Activated CD8-positive, alpha-beta memory T cell treated with anti-CD3 and anti-CD28 coated beads, Interleukin-2, amount 50 U/mL, for 4 hours (primary cell): ENCODE measurements around the gene GOPC.
"Not testable (repeated sequence)": the region's sequence is repeated elsewhere in the genome, so short reads cannot be mapped to it uniquely, and the experiment has no call there.

Experiments
- DNase-seq: peaks from one replicate; pipeline ENCODE4 v3.0.0-alpha.2; 2020

Gene GOPC

DNA sequence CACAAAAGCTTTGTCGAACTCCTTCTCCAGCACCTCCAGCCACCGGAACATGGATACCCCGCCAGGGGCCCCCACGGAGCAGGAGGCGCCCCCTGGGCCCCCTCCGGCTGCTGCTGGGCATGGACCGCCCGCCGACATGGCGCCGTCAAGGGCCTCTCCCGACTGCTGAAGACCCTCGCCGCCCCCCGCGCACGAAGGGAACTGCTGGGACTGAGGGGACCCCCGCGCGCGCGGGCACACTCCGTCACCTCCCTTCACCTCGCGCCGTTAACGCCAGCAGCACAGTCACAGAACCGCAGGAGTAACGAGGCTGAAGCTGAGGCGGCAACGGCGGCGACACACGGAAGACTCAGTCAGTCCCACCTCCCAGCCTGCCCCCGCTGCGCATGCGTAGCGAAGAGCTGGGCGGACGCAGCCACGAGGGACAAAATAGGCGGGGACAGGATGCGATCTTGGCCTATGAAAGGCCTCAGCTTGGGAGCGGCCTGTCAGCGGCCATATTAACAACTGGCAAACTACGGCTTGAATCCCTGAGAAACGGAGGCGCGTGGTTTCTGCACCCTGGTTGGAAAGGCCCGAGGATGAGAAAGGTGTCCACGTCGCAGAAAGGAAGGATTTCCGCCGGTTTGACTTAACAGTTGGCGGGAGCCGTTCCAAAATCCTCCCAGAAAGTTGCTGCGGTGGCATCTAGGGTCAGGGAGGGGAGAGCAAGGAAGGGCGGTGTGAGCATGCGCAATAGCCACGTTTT is at the start of gene GOPC:
GOPC (minus strand) TSS at position 361 of the 748 bp plus-strand sequence; CDS start at position 138, 223 bp downstream.
- DNase-seq: peak; percentile 91

DNA sequence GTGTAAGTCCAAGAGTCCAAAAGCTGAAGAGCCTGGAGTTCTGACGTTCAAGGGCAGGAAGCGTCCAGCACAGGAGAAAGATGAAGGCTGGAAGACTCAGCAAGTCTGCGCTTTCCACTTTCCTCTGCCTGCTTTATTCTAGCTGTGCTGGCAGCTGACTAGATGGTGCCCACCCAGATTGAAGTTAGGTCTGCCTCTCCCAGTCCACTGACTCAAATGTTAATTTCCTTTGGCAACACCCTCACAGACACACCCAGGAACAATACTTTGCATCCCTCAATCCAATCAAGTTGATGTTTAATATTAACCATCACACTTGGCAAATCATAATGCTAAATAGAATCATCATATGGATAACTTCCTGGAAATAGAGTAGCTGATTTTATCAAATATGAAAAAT is 49.7 kb upstream of the GOPC start:
- not testable (repeated sequence) for DNase-seq

DNA sequence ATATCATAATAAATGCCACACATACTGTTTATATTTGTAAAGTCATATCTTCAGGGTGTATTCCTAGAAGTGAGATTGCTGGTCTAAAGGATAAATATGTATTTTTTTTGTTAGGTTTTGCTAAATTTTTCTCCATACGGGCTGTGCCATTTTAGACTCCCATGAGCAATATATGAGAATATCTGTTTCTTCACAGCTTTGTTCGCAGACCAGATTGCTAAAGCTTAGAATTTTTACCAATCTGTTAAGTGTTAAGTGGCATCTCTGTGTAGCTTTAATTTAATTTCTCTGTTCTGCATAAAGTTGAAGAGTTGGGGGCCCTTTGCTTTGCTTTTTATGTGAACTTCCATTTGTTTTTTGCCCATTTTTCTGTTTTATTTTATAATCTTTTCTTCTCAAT is 40.7 kb upstream of the GOPC start:
- no peak for DNase-seq

DNA sequence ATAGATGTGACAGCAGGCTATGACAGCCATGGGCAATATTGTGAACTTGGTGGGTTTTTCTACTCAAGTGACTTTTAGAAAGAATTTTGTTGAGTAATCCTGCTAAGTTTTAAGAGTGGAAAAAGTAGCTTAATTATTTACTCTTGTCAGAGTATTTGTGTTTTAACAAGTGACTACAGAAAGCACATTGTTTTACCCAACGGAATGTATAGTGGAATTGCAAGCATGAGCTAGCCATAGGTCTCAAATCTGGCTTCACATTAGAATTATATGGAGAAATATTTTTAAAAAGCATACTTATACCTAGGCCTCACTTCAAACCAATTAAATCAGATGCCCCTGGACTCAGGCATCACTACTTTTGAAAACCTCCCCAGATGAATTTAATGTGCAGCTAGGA is 35.5 kb upstream of the GOPC start:
- DNase-seq: no peak

DNA sequence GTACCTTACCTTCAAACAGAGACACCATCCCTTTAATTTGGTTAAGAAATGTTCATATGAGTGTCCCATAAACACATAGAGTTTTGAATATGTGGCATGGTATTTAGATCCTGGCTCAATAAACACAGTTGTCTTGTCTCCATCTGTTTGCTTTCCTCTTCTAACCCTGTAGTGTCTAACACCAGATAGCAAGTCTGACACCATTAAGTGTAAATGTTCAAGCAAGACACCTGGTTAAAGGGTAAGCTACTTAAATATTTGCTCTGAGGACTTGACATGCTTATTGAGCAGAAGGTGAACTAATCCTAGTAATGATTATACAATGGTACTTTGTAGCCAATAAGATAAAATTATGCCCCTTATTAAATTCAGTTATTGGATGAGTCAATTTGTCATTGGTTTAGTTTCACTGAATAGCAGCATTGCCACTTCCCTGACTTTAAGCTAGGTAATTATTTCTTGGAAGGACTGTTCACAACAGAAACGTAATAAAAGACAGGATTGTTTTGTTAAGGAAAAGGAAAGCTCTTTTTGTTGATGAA is 26.9 kb upstream of the GOPC start:
- DNase-seq: no peak

DNA sequence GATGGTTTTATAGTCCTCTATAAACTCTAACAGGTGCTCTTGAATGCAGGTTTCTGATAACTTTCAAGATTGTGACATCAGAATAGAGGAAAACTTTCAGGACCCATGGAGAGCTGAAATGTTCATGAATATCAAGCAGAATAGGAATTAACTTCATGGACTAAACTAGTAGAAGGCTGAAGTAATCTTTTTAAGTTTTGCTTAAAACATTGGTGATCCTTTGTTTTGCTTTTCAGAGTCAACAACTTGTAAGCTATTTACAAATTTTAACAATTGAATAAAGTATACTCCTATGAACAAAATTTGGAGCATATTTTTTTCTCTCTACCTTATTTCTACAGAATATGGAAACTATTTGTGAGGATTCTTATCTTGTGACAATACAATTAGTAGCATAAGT is 25.2 kb upstream of the GOPC start:
- no peak for DNase-seq

DNA sequence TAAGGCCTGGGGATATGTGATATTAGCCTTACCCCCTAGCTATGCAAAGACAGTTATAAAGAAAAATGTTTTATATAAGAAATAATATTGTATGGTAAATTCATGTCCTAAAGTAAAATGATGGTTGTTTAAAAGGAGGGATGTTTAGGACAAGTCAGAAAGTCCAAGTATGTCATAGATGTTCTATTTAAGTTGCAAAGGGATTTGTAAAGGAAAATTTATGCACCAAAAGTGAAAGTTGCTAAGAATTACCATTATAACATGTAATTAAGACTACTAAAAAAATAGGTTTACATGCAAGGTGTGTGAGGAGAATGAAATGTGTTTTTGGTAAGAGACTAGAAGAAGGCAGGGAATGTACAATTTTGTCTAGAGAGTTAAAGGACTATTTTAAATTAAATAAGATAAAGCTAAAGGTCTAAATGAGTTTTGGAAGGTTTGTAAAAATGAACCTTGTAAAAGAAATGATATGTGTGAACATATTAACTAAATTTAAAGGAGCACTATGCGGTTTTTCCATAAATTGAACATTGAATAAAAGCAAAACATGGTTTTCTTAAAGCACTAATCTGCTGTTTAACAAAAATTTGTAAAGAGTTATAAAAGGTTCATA is 22.7 kb upstream of the GOPC start:
- DNase-seq: no peak

DNA sequence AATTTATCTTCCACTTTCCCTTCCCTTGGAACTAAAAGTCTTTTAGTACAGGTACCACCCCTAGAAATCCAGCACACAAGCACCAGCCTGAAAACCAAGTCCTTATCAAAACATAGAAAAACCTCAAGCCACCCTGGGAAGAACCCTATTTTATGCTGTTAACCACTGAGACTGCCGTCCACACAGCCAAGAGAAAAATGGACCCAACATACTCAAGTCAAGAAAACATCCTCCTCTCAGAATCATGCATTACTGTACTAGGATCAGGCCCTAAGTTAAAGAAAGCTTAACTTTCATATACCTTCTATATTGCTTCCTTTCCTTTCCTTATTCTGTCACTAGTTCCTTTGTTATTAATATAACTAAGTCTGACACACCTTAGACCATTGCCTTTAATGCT is 16.9 kb upstream of the GOPC start:
- no peak for DNase-seq

DNA sequence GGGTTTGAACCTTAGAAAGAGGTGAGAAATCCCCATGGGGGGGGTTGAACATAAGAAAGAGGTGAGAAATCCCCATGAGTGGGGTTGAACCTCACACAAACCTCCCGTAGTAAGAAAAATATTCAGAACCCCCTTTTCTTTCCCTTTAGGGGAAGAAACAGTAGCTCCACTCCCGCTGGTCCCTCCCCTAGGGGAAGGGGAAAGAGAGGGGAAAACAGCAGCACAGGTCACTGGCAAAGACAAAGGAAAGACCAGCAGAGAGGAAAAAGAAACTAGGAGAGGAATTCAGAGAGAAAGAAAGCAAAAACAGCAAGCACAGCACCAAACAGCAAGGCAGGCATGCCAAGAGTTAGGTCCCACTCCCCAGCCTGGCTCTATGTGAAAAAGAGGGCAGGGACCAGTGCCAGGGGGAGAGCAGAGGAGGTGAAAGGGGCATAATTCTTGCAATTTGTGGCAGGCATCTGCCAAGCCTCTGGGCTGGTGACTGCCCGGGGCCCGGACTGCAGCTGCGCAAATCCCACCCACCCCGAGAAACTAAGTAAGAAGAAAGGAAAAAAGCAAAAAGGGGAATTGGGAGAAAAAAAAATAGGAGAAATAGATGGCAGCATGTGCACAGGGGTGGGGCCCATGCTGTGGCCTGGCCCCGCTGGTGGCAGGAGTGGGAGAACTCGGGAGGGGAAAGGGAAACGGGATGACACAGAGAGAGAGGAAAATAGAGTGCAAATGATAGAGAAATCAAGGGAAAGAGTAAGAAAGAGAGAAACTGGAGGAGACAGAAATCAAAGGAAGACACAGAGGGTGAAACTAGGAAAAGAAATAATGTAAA is 15.1 kb upstream of the GOPC start:
- no peak for DNase-seq

DNA sequence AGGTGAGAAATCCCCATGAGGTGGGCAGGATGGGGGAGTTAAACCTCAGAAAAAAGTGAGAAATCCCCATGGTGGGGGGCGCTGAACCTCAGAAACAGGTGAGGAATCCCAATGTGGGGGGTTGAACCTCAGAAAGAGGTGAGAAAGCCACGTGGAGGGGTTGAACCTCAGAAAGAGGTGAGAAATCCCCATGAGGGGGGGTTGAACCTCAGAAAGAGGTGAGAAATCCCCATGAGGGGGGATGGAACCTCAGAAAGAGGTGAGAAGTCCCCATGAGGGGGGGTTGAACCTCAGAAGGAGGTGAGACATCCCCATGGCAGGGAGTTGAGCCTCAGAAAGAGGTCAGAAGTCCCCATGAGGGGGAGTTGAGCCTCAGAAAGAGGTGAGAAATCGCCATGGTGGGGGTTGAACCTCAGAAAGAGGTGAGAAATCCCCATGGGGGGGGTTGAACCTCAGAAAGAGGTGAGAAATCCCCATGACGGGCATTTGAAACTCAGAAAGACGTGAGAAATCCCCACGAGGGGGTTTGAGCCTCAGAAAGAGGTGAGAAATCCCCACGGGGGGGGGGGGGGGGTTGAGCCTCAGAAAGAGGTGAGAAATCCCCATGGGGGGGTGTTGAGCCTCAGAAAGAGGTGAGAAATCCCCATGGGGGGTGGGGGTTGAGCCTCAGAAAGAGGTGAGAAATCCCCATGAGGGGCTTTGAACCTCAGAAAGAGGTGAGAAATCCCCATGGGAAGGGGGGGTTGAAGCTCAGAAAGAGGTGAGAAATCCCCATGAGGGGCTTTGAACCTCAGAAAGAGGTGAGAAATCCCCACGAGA is 14.3 kb upstream of the GOPC start:
- DNase-seq: peak; percentile 24

DNA sequence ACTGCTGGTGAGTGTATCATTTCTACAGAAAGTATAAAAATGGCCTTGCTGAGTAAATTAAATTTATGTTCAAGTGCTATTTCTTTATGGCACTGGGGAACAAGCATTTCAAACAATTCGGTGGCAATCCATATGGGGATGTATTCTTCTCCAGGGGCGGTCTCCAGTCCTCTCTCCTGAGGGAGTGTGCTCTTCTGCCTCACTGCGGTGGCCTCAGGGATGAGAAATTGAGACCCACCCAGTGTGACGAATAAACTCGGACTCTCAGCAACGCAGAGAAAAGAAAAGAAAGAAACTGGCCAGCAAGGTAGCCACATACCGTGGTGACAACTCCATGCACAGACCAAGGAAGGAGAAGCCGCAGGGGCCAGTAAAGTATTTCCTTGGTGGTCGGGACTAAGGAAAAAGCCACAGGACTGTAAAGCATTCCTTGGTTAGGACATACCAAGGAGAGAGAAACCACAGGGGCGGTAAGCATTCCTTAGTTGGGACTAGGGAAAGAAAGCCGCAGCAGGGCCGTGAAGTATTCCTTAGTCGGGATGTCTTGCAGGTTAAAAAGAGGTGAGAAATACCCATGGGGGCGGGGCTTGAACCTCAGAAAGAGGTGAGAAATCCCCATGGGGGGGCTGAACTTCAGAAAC is 13.6 kb upstream of the GOPC start:
- DNase-seq: no peak

DNA sequence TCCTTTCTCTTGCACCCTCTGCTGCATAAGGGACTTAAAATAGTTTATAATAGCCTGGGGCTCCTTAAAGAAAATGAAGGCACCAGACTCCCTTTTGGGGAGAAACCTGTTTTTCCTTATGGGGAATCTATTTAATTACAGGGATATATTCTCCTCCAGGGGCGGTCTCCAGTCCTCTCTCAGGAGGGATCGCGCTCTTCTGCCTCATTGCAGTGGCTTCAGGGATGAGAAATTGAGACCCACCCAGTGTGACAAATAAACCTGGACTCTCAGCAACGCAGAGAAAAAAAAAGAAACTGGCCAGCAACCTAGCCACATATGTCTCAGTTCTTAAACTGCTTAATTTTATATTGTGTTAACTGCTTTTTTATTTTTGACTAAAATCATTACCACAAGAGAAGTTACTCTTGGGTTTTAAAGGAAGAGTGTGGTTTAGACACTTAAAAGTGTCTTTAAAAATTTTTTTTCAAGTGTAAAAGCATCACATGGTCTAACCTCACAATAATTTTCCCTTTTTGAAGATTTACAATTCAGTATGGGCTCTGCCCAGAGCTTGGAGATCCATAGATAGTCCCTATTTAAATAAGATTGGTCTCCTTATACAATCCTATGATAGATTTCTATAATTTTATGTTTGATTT is 11.7 kb upstream of the GOPC start:
- no peak for DNase-seq

DNA sequence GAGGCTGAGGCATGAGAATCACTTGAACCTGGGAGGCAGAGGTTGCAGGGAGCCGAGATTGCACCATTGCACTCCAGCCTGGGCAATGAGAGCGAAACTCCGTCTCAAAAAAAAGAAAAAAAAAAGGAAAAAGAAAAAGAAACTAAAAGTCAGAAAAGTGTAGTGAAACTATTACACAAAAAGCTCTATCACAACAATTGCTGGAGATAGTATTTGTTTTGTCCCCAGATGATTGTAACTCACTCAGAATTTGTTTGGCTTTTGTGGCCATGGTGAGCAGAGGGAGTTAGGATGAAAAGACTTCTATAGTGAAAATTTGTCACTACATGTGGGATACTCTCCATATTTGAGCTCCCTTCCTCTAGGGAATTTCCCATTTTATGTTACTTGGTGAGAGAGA is 5.2 kb upstream of the GOPC start:
- DNase-seq: no peak

DNA sequence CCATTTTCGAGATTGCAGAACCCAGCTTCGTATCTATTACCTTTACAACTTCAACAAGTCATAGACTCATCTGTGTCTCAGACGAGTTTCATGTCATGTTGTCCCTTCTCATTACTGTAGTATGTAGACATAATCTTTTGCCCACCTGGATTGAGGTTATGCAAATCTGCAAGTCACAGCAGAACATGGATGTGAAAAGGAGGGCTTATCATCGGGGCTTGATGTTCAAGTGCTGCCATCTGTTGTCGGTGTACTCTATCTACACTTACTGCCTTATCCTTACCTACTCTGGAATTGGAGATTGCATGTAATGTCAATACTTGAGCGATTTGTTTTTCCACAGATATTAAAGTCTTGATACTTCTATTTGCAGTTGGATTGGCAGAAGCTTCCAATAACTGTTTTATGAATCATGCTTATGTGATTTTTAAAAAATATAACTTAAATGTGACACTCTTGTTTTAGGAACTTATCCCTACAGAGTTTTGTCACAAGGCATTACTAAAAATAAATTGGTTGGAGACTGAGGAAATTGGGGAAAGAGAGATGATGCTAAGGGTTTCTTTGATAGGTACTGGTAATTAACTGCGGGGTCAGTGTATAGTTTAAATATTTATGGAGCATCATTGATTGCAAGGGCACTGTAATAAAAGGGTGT is 3.0 kb upstream of the GOPC start:
- peak; percentile 39 for DNase-seq

DNA sequence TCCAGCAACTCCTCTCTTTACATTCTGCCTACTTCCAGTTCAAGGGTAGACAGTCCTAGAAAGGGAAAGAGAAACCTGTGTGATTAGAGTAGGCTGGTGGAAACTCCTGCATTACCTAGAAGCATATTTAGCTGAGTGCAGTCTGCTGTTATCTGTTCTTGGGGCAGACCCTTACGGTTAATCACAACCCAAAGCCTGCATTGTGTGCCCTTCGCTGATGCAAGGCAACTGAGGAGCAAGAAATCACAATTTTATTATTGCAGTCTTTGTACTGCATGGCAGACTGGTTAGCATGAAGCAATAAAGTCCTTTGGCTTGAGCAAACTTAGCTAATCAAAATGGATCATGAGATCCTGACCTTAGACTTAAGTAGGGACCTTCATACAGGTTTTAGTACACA is 1.5 kb upstream of the GOPC start:
- no peak for DNase-seq

DNA sequence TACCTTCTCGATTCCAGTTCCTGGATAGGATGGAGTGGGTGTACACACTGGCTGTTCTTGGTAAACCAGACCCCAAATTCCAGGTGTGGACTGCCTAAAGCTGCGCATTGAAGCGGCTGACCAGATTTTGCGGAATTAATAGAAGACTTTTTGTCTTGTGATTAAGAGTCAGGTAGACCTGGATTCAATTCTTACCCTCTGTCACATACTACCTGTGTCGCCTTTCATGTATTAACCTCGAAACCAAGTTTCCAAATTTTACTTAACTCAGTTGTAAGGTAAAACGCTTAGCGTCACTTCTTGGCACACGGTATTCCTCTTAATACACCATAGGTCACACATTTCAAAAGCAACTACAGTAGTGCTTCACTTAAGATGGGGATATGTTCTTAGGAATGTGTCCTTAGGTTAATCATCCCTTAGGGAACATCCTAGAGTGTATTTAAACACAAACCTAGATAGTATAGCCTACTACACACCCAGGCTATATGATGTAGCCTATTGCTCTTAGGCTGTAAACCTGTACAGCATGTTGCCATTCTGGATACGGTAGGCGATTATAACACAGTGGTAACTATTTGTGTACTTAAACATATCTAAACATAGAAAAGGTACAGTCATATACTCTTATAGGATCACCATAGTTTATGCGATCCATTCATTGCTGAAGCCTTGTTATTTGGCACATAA is 733 bp upstream of the GOPC start:
- no peak for DNase-seq

DNA sequence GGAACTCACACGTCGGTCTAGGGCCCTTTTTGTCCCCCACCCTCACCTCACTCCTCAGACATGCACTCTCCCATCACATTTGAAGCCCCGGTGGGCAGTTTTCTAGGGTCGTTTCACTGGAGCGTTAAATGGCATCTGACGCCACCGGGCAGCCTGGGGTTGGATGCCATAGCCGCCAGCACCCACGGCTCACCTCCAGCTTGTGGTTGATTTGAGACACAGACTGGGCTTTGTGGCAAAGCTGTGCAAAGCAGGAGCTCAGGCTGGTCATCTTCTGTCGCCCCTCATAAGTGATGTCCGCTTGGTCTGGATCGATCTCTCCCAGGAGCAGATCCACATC is 530 bp downstream of the GOPC start:
- DNase-seq: no peak

DNA sequence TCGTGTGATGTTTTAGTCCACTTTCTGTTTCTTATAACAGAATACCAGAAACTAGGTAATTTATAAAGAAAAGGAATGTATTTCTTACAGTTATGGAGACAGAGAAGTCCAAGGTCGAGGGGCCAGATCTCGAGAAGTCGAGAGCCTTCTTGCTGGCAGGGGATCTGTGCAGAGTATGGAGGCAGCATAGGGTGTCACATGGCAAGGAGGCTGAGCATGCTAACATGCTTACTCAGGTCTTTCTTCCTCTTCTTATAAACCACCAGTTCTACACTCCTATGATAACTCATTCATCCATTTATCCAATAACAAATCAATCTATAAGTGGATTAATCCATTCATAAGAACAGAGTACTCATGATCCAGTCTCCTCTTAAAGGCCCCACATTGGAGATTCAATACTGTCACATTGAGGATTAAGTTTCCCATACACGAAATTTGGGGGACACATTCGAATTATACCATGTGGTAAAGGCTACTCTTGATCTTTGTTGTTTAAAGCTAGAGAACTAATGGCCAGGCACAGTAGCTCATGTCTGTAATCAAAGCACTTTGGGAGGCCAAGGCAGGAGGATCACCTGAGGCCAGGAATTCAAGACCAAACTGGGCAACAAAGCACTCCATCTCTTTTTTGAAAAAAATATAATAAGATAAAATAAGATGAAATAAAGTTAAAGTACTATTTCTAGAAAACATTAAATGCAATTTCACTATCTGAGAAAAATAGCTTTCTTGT is 2.1 kb downstream of the GOPC start:
- no peak for DNase-seq

DNA sequence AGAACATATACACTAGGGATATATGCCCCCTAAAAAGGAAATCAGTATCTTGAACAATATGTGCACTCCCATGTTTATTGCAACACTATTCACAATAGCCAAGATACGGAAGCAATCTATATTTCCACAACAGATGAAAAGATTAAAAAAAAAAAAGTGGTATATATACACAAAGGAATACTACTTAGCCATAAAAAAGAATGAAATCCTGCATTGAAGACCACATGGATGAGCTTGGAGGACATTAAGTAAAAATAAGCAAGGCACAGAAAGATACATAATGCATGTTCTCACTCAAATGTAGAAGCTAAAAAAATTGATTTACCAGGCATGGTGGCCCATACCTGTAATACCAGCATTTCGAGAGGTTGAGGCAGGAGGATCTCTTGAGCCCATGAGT is 4.6 kb downstream of the GOPC start:
- no peak for DNase-seq
